Measurements from ENCODE around the gene HTR3C.

- TF ChIP-seq CTCF (IDR thresholded peaks at IDR 0.05) (no peak), EP300 (IDR thresholded peaks at IDR 0.05) (no peak)
Observed at GRCh38 chr3:184058029-184058428, 5.2 kb downstream of the HTR3C start.
